GM12864 (cell line): ENCODE results near the gene UBE3B.

Experiments
- DNase-seq: peaks from one replicate; pipeline ENCODE4 v3.0.0-alpha.2; 2011; ENCODE audit warnings: low read depth
- H3K4me3 ChIP-seq: 2 replicates; pipeline ENCODE4 v1.5.1; 2011; ENCODE audit warnings: mild to moderate bottlenecking, low read depth, low read length, control low read depth
- TF ChIP-seq, protein P1 (sequence below): IDR thresholded peaks from 2 replicates; pipeline ENCODE4 v1.5.1; 2011; ENCODE audit warnings: low read depth, mild to moderate bottlenecking, moderate library complexity, low read length, control low read depth, inconsistent platforms; ENCODE audit errors: missing control alignments

UBE3B gene

DNA sequence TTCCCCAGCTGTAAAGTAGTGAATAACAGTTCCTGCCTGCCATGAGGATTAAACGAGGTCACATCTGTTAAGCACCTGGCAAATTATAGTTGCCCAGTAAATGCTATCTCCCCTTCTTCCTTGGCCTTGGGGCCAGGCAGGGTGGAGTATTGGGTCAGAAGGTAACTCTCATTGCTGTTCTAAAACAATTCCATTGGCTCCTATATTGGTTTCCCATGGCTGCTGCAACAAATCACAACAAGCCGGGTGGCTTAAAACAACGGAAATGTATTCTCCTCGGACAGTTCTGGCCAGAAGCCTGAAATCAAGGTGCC, 63.9 kb downstream of the UBE3B start:
- DNase-seq = no peak
- H3K4me3 ChIP-seq = no peak overlapping the region
- TF ChIP-seq, protein P1, sequence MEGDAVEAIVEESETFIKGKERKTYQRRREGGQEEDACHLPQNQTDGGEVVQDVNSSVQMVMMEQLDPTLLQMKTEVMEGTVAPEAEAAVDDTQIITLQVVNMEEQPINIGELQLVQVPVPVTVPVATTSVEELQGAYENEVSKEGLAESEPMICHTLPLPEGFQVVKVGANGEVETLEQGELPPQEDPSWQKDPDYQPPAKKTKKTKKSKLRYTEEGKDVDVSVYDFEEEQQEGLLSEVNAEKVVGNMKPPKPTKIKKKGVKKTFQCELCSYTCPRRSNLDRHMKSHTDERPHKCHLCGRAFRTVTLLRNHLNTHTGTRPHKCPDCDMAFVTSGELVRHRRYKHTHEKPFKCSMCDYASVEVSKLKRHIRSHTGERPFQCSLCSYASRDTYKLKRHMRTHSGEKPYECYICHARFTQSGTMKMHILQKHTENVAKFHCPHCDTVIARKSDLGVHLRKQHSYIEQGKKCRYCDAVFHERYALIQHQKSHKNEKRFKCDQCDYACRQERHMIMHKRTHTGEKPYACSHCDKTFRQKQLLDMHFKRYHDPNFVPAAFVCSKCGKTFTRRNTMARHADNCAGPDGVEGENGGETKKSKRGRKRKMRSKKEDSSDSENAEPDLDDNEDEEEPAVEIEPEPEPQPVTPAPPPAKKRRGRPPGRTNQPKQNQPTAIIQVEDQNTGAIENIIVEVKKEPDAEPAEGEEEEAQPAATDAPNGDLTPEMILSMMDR = no peak

DNA sequence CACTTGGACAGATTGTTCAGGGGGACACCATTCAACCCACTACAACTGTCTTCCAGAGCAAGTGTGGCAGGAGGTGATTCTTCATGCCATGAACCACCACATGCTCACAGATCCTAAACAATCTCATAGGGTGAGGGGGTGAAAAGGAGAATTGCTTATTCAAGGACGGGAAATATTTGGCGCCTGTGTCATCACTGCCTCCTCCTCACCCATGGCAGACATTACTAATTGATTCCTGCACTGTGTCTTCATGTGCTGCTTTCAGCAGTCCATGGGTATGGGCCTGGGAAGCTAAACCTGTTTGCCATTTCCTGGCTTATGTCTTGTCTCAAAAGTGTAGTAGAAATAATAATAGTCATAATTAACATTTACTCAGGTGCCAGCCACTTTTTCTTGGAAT, 64.6 kb downstream of the UBE3B start:
- TF ChIP-seq, protein P1 = no peak
- no peak for DNase-seq
- no peak overlapping the region for H3K4me3 ChIP-seq

DNA sequence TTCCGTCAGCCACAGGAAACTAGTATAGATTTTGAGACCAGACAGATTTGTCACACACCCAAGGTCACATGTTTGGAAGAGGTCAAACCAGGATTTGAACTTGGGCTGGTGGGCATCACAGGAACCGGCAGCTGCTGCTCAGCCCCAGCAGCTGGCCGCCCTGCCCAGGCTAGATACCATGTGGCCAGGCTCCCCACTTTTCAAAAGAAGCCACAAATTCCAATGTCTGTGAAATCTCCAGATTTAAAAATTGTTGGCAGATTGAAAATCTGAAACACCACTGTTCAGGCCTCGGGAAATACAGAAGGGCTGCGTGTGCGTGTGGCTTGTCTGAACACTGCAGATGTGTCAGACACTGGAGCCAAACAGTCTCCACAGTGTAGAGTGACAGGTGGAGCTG, 65.4 kb downstream of the UBE3B start:
- TF ChIP-seq, protein P1 = no peak
- H3K4me3 ChIP-seq = no peak overlapping the region
- DNase-seq = no peak

DNA sequence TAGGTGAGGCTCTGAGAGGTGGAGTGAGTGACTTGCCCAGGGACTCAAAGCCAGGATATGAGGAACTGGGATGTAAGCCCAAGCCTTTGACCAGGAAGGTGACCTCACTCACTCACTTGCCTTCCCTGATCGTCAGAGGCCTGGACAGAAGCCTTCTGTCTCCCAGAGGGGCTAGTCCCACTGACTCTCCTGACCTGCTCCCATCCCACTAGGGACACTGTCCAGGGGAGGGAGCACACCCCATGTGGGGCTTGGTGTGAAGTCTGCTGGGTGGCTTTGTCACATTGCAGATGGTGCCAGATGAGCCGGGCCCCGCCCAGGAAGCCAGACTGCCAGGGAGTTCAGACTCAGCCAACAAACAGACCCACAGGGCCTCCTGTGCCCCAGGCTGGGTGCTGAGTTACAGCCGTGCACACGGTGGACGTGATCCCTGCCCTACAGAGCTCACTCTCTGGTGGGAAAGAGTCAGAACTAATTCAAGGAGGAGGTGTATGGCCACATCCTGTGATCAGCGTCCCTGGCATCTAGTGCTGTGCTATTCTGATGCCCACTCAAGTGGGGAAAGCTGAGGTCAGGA, 67.6 kb downstream of the UBE3B start:
- no peak overlapping the region for H3K4me3 ChIP-seq
- TF ChIP-seq, protein P1 = no peak
- DNase-seq = no peak

DNA sequence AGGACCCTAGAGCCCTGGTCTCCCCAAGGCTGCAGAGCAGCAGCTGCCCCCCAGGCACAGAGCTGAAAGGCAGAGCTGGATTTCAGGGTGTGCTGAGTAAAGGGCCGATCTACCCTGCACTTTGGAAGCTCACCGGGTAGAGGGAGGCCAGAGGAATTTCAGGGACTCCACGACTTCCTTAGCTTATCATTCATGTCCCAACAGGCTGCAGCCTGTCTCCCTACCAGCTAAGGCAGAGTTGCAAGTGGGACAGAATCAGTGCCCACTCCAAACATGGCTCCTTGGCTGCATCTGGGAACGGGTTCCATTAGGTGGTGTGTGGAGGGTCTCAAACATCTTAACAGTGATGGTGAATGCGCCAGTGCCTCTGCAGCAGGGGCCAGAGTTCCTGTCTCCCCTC, 68.4 kb downstream of the UBE3B start:
- TF ChIP-seq, protein P1 = no peak
- DNase-seq = no peak
- no peak overlapping the region for H3K4me3 ChIP-seq

DNA sequence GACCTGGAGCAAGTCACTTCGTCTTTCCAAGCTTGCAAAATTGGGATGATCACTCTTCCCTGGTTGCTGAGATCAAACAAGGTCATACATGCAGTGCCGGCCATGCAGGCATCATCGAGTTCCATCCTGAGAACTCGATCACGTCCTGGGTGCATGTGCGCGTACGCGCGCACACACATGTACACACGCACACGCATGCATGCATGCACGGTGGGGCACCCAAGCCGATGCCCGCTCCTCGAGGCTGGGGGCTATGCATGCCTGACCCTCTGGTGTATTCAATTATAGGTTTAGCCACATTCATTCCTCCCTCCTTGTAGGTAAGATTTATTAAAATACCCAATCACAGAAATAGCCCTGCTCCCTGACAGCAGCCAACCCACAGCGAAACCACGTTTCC, 69.9 kb downstream of the UBE3B start:
- DNase-seq = no peak
- H3K4me3 ChIP-seq = no peak overlapping the region
- TF ChIP-seq, protein P1 = no peak

DNA sequence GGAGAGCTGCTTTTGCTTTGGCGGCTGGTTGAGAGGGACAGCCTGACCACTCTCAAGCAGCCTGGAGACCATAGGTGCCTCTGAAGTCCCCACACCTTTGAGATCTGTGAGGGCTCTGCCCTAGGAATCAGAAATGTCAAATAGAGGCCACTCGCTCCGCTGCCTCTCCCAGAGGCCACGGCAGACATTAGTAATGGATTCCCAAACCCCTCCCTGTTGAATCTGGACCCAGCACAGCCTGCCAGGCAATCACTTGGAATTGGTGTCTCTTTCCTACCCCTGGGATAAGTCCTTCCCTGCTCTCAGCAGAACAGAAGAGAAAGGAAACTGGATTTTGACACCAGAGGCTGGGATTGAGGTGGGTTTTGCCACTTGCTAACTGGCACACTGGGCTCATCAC, 70.8 kb downstream of the UBE3B start:
- no peak overlapping the region for H3K4me3 ChIP-seq
- no peak for DNase-seq
- TF ChIP-seq, protein P1 = no peak
